HCT116 (cell line): ENCODE measurements around the gene PDSS2. TPM values are rescaled to one million over a fixed set of nuclear protein-coding genes. Genes with fewer than 3 reads are reported as not detected.

Source experiments
- ATAC-seq: fragments of 200-7000 bp; cut with Tn5 transposase; 2 replicates; pipeline ENCODE4 v1.9.1; 2020; ENCODE audit warnings: mild to moderate bottlenecking, moderate library complexity
- BruUV-seq: library from RNA; stranded (reverse); fragments of 400-500 nt; replicated peaks from 2 replicates; lab custom pipeline; 2021; lab: Mats Ljungman, UMichigan
- CTCF ChIA-PET: fragments of 300-600 bp; sonication (Branson Sonifier 250); formaldehyde crosslinking; loops from one replicate; lab custom pipeline; 2021; ENCODE audit warnings: antibody characterized with exemption; lab: Charles Lee
- POLR2A ChIA-PET: fragments of 300-600, 350-600 bp; sonication (Branson Sonifier 250); formaldehyde crosslinking; loops from one replicate; lab custom pipeline; 2021; ENCODE audit warnings: antibody characterized with exemption; lab: Charles Lee
- RAD21 ChIA-PET, 2 experiments: fragments of 300-600 bp; sonication (Branson Sonifier 250); formaldehyde crosslinking; loops; one replicate each; lab custom pipeline; 2023; ENCODE audit warnings: low total read pairs in 2 of 2; ENCODE audit not compliant: uncharacterized antibody in 2 of 2, unreplicated experiment in 2 of 2, low non-redundant PET in 1 of 2; lab: Charles Lee
- DNase-seq: peaks from one replicate; pipeline ENCODE4 v3.0.0-alpha.2; 2010; ENCODE audit warnings: low read depth, low spot score
- H2AFZ ChIP-seq: fragments of 200-600 bp; shearing (Covaris generic), sonication (generic); 2 replicates; pipeline ENCODE4 v1.6.1; 2017; ENCODE audit warnings: low read depth, mixed run types, mixed read lengths, antibody characterized with exemption, low read length; ENCODE audit not compliant: poor library complexity, severe bottlenecking
- H3K27ac ChIP-seq: 2 replicates; pipeline ENCODE4 v1.5.1; 2012; ENCODE audit warnings: low read depth, low read length
- H3K27me3 ChIP-seq: fragments of 200-600 bp; sonication (generic); 2 replicates; pipeline ENCODE4 v1.6.1; 2016; ENCODE audit warnings: mixed run types, low read length, mixed read lengths; ENCODE audit not compliant: insufficient read depth
- H3K36me3 ChIP-seq, 2 experiments: fragments of 200-500 bp in 1 of 2; fragments of 200-600 bp in 1 of 2; sonication (Bioruptor generic) in 1 of 2; sonication (generic) in 1 of 2; 2 replicates each; pipeline versions ENCODE4 v1.5.1 to v1.6.1; 2014 to 2016; ENCODE audit warnings: low read length in 2 of 2, inconsistent platforms in 1 of 2, mixed read lengths in 1 of 2, mixed run types in 1 of 2; ENCODE audit not compliant: insufficient read depth in 2 of 2, control insufficient read depth in 1 of 2
- H3K4me1 ChIP-seq, 2 experiments: fragments of 200-600 bp in 1 of 2; sonication (generic) in 1 of 2; 2 replicates each; pipeline versions ENCODE4 v1.5.1 to v1.6.1; 2012 to 2017; ENCODE audit warnings: low read length in 2 of 2, inconsistent platforms in 1 of 2, mild to moderate bottlenecking in 1 of 2, mixed read lengths in 1 of 2, mixed run types in 1 of 2, moderate library complexity in 1 of 2; ENCODE audit not compliant: insufficient read depth in 2 of 2, control insufficient read depth in 1 of 2
- H3K4me2 ChIP-seq: fragments of 200-600 bp; sonication (generic); 2 replicates; pipeline ENCODE4 v1.6.1; 2017; ENCODE audit warnings: mixed run types, low read length, mixed read lengths
- H3K4me3 ChIP-seq, 2 experiments: fragments of 200-600 bp in 1 of 2; sonication (generic) in 1 of 2; replicated peaks in 1 of 2; 2 replicates each; pipeline ENCODE4 v1.5.1; 2011 to 2016; ENCODE audit warnings: low read length in 2 of 2, control low read depth in 1 of 2, low read depth in 1 of 2, mild to moderate bottlenecking in 1 of 2, mixed read lengths in 1 of 2, mixed run types in 1 of 2
- H3K79me2 ChIP-seq: fragments of 200-600 bp; sonication (generic); 2 replicates; pipeline ENCODE4 v1.6.1; 2017; ENCODE audit warnings: mild to moderate bottlenecking, mixed run types, low read length, moderate library complexity, mixed read lengths; ENCODE audit not compliant: insufficient read depth
- H3K9ac ChIP-seq: fragments of 200-600 bp; sonication (generic); 2 replicates; pipeline ENCODE4 v1.6.1; 2016; ENCODE audit warnings: low read length, mixed read lengths
- H3K9me2 ChIP-seq: fragments of 200-600 bp; sonication (generic), shearing (Covaris generic); 2 replicates; pipeline ENCODE4 v1.6.1; 2017; ENCODE audit warnings: mixed run types, mild to moderate bottlenecking, moderate library complexity; ENCODE audit not compliant: insufficient read depth
- H3K9me3 ChIP-seq, 2 experiments: fragments of 200-500 bp in 1 of 2; fragments of 200-600 bp in 1 of 2; sonication (Bioruptor generic) in 1 of 2; sonication (generic) in 1 of 2; 2 replicates each; pipeline ENCODE4 v1.6.1; 2014 to 2017; ENCODE audit warnings: low read length in 2 of 2, mixed read lengths in 2 of 2, inconsistent platforms in 1 of 2, low read depth in 1 of 2, mild to moderate bottlenecking in 1 of 2, mixed run types in 1 of 2, moderate library complexity in 1 of 2; ENCODE audit not compliant: control insufficient read depth in 1 of 2, insufficient read depth in 1 of 2
- H4K20me1 ChIP-seq: fragments of 200-600 bp; sonication (generic), shearing (Covaris generic); 2 replicates; pipeline ENCODE4 v1.6.1; 2017; ENCODE audit warnings: mixed run types, mild to moderate bottlenecking, moderate library complexity; ENCODE audit not compliant: insufficient read depth
- ATF3 ChIP-seq: IDR thresholded peaks from 2 replicates; pipeline ENCODE4 v1.6.1; 2012
- CTCF ChIP-seq, 3 experiments: fragments of 200-600 bp in 1 of 3; sonication (generic) in 1 of 3; IDR thresholded peaks in 2 of 3; conservative IDR thresholded peaks in 1 of 3; 2 replicates each; pipeline ENCODE4 v1.5.1; 2012 to 2017; ENCODE audit warnings: low read depth in 2 of 3, low read length in 2 of 3, antibody characterized with exemption in 1 of 3, borderline replicate concordance in 1 of 3, control low read depth in 1 of 3, mild to moderate bottlenecking in 1 of 3, mixed read lengths in 1 of 3, mixed run types in 1 of 3, moderate library complexity in 1 of 3; ENCODE audit not compliant: insufficient read depth in 1 of 3
- EGR1 ChIP-seq: IDR thresholded peaks from 2 replicates; pipeline ENCODE4 v1.6.1; 2012; ENCODE audit warnings: low read depth
- ELF1 ChIP-seq: IDR thresholded peaks from 2 replicates; pipeline ENCODE4 v1.6.1; 2012; ENCODE audit warnings: low read depth, borderline replicate concordance
- EZH2phosphoT487 ChIP-seq: fragments of 200-600 bp; IDR thresholded peaks from 2 replicates; pipeline ENCODE4 v1.6.1; 2018; ENCODE audit warnings: antibody characterized with exemption, borderline replicate concordance
- POLR2A ChIP-seq: IDR thresholded peaks from 2 replicates; pipeline ENCODE4 v1.7.0; 2011; ENCODE audit warnings: borderline replicate concordance; ENCODE audit not compliant: insufficient read depth, insufficient read length; ENCODE audit errors: extremely low read depth
- RAD21 ChIP-seq: IDR thresholded peaks from 2 replicates; pipeline ENCODE4 v1.6.1; 2012; ENCODE audit warnings: low read depth, mild to moderate bottlenecking
- SRF ChIP-seq: IDR thresholded peaks from 2 replicates; pipeline ENCODE4 v1.6.1; 2012; ENCODE audit warnings: low read depth
- TCF7L2 ChIP-seq: IDR thresholded peaks from 2 replicates; pipeline ENCODE4 v1.7.0; 2011; ENCODE audit warnings: borderline replicate concordance, inconsistent platforms; ENCODE audit not compliant: insufficient read depth, insufficient read length; ENCODE audit errors: extremely low read depth
- ZFX ChIP-seq: fragments of 450-650 bp; IDR thresholded peaks from 2 replicates; pipeline ENCODE4 v1.6.1; 2017
- intact Hi-C: fragments of 100-400 bp; cut with micrococcal nuclease; formaldehyde crosslinking; loops from 2 replicates; pipeline ENCODE4 v1.10.0; 2022
- total RNA-seq: library from RNA; stranded (reverse); gene quantifications from one replicate; pipeline ENCODE4 v1.2.1, GENCODE V29; 2021; ENCODE audit not compliant: unreplicated experiment
- TF ChIP-seq, protein P1 (sequence below): IDR thresholded peaks from 2 replicates; pipeline ENCODE4 v1.6.1; 2012

Gene PDSS2
- total RNA-seq, 1 experiment from 2014 or later, result 12.2 TPM

DNA sequence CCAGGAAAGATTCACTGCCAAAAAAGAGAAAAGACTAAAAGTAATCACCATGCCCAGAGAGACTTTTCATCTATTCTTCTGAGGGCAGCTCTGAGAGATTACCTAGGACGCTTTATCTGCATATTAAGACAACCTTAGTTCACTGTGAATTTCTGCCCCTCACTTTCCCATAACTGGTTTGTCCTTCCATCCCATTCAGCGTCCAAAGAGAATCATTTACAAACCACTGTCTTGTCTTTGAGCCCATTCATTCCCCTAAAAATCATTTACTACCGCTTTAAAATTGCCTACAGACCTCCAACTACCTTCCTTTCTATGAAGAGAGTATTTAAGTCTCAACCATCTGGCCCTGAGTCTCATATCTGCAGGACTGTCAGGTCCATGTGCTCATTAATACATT, 149.0 kb downstream of the PDSS2 start:
- POLR2A ChIA-PET, result no interaction called here

More for the DNA sequence above, 149.0 kb downstream of the PDSS2 start:
- Histone ChIP-seq H3K79me2 (no peaks in the 10 kb centered on the region), H4K20me1 (no peaks in the 10 kb centered on the region), H3K4me2 (no peak overlapping the region)
- TF ChIP-seq ATF3 (no peak), SRF (no peak), CTCF (IDR thresholded peaks at IDR 0.05 in 2 of 3, conservative IDR thresholded peaks at IDR 0.05 in 1 of 3; ENCODE audit: borderline replicate concordance in 1 of 3, insufficient read depth in 1 of 3, low read depth in 2 of 3, low read length in 2 of 3) (no peak), RAD21 (no peak), TCF7L2 (no peak), POLR2A (no peak), EGR1 (no peak), ELF1 (no peak), EZH2phosphoT487 (no peak), ZFX (no peak)
- TF ChIP-seq, protein P1, sequence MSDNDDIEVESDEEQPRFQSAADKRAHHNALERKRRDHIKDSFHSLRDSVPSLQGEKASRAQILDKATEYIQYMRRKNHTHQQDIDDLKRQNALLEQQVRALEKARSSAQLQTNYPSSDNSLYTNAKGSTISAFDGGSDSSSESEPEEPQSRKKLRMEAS, result no peak
- TF ChIP-seq, all 23 proteins: peak for 0
- BruUV-seq, result no TSS peak
- no peak for ATAC-seq
- Histone ChIP-seq H2AFZ (no peak overlapping the region), H3K4me1 (no peaks in the 10 kb centered on the region), H3K9ac (no peak overlapping the region), H3K36me3 (no peaks in the 10 kb centered on the region), H3K9me2 (no peaks in the 10 kb centered on the region), H3K27me3 (no peaks in the 10 kb centered on the region), H3K9me3 (no peaks in the 10 kb centered on the region), H3K27ac (no peak overlapping the region), H3K4me3 (no peak overlapping the region)
- DNase-seq, result no peak
- ChIA-PET RAD21 (no interaction called here), CTCF (no interaction called here)
- intact Hi-C loops, result no loop called here
